Endodermal cell (in vitro differentiated cells): Measurements from ENCODE around the gene PCBP3. TPM values are rescaled to one million over a fixed set of nuclear protein-coding genes. Genes with fewer than 3 reads are reported as not detected.

ENCODE experiments used
- DNase-seq: peaks from one replicate; pipeline ENCODE4 v3.0.0-alpha.2; 2017
- H3K27ac ChIP-seq: 2 replicates; pipeline ENCODE4 v1.5.1; 2013; ENCODE audit warnings: mild to moderate bottlenecking, low read depth, low read length, moderate library complexity
- H3K27me3 ChIP-seq: 2 replicates; pipeline ENCODE4 v1.6.1; 2013; ENCODE audit warnings: mild to moderate bottlenecking, low read length, moderate library complexity; ENCODE audit not compliant: insufficient read depth, control insufficient read depth, poor library complexity, severe bottlenecking
- H3K36me3 ChIP-seq: 2 replicates; pipeline ENCODE4 v1.7.0; 2013; ENCODE audit warnings: mild to moderate bottlenecking, low read length, moderate library complexity; ENCODE audit not compliant: control insufficient read depth, insufficient read depth
- H3K4me1 ChIP-seq: one replicate; pipeline ENCODE4 v1.7.0; 2013; ENCODE audit warnings: low read length; ENCODE audit not compliant: control insufficient read depth, insufficient read depth
- H3K4me3 ChIP-seq: 2 replicates; pipeline ENCODE4 v1.5.1; 2013; ENCODE audit warnings: mild to moderate bottlenecking, low read length, moderate library complexity
- H3K9ac ChIP-seq: 2 replicates; pipeline ENCODE4 v1.6.1; 2013; ENCODE audit warnings: mild to moderate bottlenecking, low read length, moderate library complexity; ENCODE audit not compliant: poor library complexity, severe bottlenecking; ENCODE audit errors: extremely low read depth
- H3K9me3 ChIP-seq: 2 replicates; pipeline ENCODE4 v1.6.1; 2013; ENCODE audit warnings: mild to moderate bottlenecking, low read length, moderate library complexity; ENCODE audit not compliant: control insufficient read depth
- H3K27ac Mint-ChIP-seq: 2 replicates; pipeline ENCODE4 v1.8.0; 2020; ENCODE audit warnings: mixed read lengths
- H3K27me3 Mint-ChIP-seq: 2 replicates; pipeline ENCODE4 v1.8.0; 2021; ENCODE audit warnings: mild to moderate bottlenecking, mixed read lengths; ENCODE audit not compliant: insufficient read depth
- H3K36me3 Mint-ChIP-seq: 2 replicates; pipeline ENCODE4 v1.8.0; 2020; ENCODE audit warnings: low read depth, mixed read lengths
- H3K4me1 Mint-ChIP-seq: 2 replicates; pipeline ENCODE4 v1.8.0; 2020; ENCODE audit warnings: mixed read lengths
- H3K4me3 Mint-ChIP-seq: 2 replicates; pipeline ENCODE4 v1.8.0; 2020; ENCODE audit warnings: mild to moderate bottlenecking, moderate library complexity, mixed read lengths
- H3K9me3 Mint-ChIP-seq: 2 replicates; pipeline ENCODE4 v1.8.0; 2020; ENCODE audit warnings: mild to moderate bottlenecking, mixed read lengths
- CTCF ChIP-seq: fragments of 200-600 bp; sonication (generic); conservative IDR thresholded peaks from 2 replicates; pipeline ENCODE4 v1.5.0; 2021; ENCODE audit warnings: antibody characterized with exemption, mild to moderate bottlenecking
- WGBS, 2 experiments: methylation state at CpG; one replicate each; pipeline versions ENCODE4 v1.1.5 to v1.1.7; 2013; ENCODE audit warnings: missing lambda C conversion rate in 2 of 2, mixed read lengths in 1 of 2; ENCODE audit not compliant: insufficient coverage in 1 of 2, insufficient read length in 1 of 2; 5-methylcytosine and 5-hydroxymethylcytosine counted together
- total RNA-seq, 2 donors: library from RNA; stranded (reverse); fragmentation: NEBNext Ultra II Directional in 1 of 2; extraction: Animal tissue kit (Norgen Biotek cat#: 25700) in 1 of 2; gene quantifications; 2 replicates in 1 of 2; 3 replicates in 1 of 2; pipeline ENCODE4 v1.2.1, GENCODE V29; 2021

PCBP3 gene
- total RNA-seq, 2 donors from 2014 or later: 2.1 to 10.6 TPM

GRCh38 chr21:45816794-45817193, 173.3 kb downstream of the PCBP3 start:
- Mint-ChIP-seq H3K27ac (no peak overlapping the region), H3K4me1 (peaks cover 6% of the 10 kb centered on the region), H3K27me3 (no peaks in the 10 kb centered on the region), H3K9me3 (no peaks in the 10 kb centered on the region), H3K36me3 (no peaks in the 10 kb centered on the region), H3K4me3 (no peak overlapping the region)
- Histone ChIP-seq H3K36me3 (no peaks in the 10 kb centered on the region), H3K9ac (no peak overlapping the region), H3K9me3 (no peaks in the 10 kb centered on the region), H3K4me3 (no peak overlapping the region), H3K27ac (no peak overlapping the region), H3K27me3 (no peaks in the 10 kb centered on the region), H3K4me1 (no peaks in the 10 kb centered on the region)
- 90 to 93% methylated on average over 12 to 14 of the region's 14 CpGs for WGBS, 2 experiments
- no peak for TF ChIP-seq CTCF
- no peak for DNase-seq

- Histone ChIP-seq H3K9me3 (no peaks in the 10 kb centered on the region), H3K27ac (no peak overlapping the region), H3K36me3 (no peaks in the 10 kb centered on the region), H3K4me3 (no peak overlapping the region), H3K27me3 (no peaks in the 10 kb centered on the region), H3K4me1 (no peaks in the 10 kb centered on the region), H3K9ac (no peak overlapping the region)
- H3K36me3 Mint-ChIP-seq: no peaks in the 10 kb centered on the region
- whole genome bisulfite sequencing, 2 experiments: 80 to 81% methylated on average over 11 to 13 of the region's 13 CpGs
- no peaks in the 10 kb centered on the region for H3K27me3 Mint-ChIP-seq
- TF ChIP-seq CTCF: no peak
- no peak overlapping the region for H3K4me3 Mint-ChIP-seq
- H3K9me3 Mint-ChIP-seq: no peaks in the 10 kb centered on the region
- no peak overlapping the region for H3K27ac Mint-ChIP-seq
- H3K4me1 Mint-ChIP-seq: peaks cover 6% of the 10 kb centered on the region
- DNase-seq: no peak
Measured at GRCh38 chr21:45817345-45817744, 173.8 kb downstream of the PCBP3 start.

GRCh38 chr21:45818276-45818903, 174.9 kb downstream of the PCBP3 start:
- Mint-ChIP-seq H3K9me3 (no peaks in the 10 kb centered on the region), H3K36me3 (no peaks in the 10 kb centered on the region), H3K4me1 (peaks cover 6% of the 10 kb centered on the region), H3K27ac (no peak overlapping the region), H3K27me3 (no peaks in the 10 kb centered on the region), H3K4me3 (no peak overlapping the region)
- TF ChIP-seq CTCF: no peak
- Histone ChIP-seq H3K9ac (no peak overlapping the region), H3K4me3 (no peak overlapping the region), H3K27ac (no peak overlapping the region), H3K27me3 (no peaks in the 10 kb centered on the region), H3K36me3 (no peaks in the 10 kb centered on the region), H3K4me1 (no peaks in the 10 kb centered on the region), H3K9me3 (no peaks in the 10 kb centered on the region)
- WGBS, 2 experiments: 88 to 90% methylated on average over 11 of the region's 11 CpGs
- DNase-seq: no peak
